ENCODE data around the gene SULT4A1. TPM values are rescaled to one million over a fixed set of nuclear protein-coding genes. Genes with fewer than 3 reads are reported as not detected.

Gene SULT4A1
- total and polyA plus RNA-seq, 10 of the 15 experiments (the other 5 are each of a cell fraction or from before 2014, with no cell fraction given): not detected

DNA sequence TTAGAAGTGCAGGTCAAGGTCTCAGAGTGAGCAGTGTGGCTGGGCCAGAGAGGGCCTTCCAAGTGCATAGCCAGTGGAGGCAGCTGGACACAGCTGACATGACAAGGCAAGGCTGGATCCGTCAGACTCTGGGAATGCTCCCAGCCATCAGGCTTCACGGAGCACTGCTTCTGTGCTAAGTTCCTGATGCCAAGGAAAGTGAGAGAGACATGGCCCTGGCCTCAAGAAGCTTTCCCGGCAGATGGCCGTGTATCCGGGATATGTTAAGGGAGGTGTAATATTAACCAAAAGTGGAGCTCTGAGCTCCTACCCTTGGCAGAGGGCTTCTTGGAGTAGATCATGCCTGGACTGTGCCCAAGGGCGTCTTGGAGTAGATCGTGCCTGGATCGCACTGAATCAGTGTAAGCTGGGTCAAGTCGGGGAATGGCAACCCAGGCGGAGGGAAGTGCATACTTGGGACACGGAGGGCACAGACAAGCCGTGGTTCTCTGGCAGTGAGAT, 42.8 kb downstream of the SULT4A1 start (continued):
- TF ChIP-seq, protein P1, sequence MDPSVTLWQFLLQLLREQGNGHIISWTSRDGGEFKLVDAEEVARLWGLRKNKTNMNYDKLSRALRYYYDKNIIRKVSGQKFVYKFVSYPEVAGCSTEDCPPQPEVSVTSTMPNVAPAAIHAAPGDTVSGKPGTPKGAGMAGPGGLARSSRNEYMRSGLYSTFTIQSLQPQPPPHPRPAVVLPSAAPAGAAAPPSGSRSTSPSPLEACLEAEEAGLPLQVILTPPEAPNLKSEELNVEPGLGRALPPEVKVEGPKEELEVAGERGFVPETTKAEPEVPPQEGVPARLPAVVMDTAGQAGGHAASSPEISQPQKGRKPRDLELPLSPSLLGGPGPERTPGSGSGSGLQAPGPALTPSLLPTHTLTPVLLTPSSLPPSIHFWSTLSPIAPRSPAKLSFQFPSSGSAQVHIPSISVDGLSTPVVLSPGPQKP (IDR thresholded peaks at IDR 0.05; ENCODE audit: low read depth, low read length): no peak
- TF ChIP-seq SIX5 (IDR thresholded peaks at IDR 0.05; ENCODE audit: low read depth, low read length, severe bottlenecking): no peak
- TF ChIP-seq, protein P2, sequence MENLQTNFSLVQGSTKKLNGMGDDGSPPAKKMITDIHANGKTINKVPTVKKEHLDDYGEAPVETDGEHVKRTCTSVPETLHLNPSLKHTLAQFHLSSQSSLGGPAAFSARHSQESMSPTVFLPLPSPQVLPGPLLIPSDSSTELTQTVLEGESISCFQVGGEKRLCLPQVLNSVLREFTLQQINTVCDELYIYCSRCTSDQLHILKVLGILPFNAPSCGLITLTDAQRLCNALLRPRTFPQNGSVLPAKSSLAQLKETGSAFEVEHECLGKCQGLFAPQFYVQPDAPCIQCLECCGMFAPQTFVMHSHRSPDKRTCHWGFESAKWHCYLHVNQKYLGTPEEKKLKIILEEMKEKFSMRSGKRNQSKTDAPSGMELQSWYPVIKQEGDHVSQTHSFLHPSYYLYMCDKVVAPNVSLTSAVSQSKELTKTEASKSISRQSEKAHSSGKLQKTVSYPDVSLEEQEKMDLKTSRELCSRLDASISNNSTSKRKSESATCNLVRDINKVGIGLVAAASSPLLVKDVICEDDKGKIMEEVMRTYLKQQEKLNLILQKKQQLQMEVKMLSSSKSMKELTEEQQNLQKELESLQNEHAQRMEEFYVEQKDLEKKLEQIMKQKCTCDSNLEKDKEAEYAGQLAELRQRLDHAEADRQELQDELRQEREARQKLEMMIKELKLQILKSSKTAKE (IDR thresholded peaks at IDR 0.05; ENCODE audit: low read depth, poor library complexity, severe bottlenecking): no peak
- TF ChIP-seq ZNF24 (IDR thresholded peaks at IDR 0.05): no peak
- TF ChIP-seq RCOR1 (conservative IDR thresholded peaks at IDR 0.05; ENCODE audit: low read depth, low read length): no peak
- TF ChIP-seq, protein P3, sequence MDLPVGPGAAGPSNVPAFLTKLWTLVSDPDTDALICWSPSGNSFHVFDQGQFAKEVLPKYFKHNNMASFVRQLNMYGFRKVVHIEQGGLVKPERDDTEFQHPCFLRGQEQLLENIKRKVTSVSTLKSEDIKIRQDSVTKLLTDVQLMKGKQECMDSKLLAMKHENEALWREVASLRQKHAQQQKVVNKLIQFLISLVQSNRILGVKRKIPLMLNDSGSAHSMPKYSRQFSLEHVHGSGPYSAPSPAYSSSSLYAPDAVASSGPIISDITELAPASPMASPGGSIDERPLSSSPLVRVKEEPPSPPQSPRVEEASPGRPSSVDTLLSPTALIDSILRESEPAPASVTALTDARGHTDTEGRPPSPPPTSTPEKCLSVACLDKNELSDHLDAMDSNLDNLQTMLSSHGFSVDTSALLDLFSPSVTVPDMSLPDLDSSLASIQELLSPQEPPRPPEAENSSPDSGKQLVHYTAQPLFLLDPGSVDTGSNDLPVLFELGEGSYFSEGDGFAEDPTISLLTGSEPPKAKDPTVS (IDR thresholded peaks at IDR 0.05; ENCODE audit: low read depth, low read length): no peak
- TF ChIP-seq BCL11A (IDR thresholded peaks at IDR 0.05; ENCODE audit: low read depth, low read length): no peak

DNA sequence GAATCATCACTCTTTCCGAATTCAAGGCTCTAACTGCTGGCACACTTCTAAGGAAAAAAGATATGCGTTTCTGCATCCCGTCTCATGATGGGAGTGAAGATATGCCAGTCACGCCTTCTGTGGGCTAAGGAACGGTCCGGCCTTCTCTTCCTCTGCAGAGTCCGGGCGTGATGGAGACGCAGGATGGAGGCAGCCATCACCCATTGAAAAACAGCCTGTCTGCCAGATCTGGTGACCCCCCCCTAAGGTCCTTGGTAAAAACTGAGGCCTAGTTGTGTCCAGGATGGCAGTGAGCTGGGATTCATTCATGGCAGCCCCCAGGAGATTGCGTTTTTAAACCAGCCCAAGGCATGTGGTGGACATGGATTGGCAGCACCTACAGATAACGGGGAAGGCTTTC, 43.3 kb downstream of the SULT4A1 start:
- RAD21 ChIA-PET (ENCODE audit: unreplicated experiment): no interaction called here
- intact Hi-C loops (cut with micrococcal nuclease; ENCODE audit: unreplicated experiment): no loop called here
- no peaks in the 10 kb centered on the region; a peak in 1 of 4 replicates for H3K27me3 ChIP-seq (replicated peaks in 1 of 2; ENCODE audit: control insufficient read depth in 2 of 2, insufficient read depth in 2 of 2, low read length in 1 of 2)
- H3K4me1 ChIP-seq (ENCODE audit: control insufficient read depth, insufficient read depth, low read length): no peaks in the 10 kb centered on the region
- H3K4me2 ChIP-seq (ENCODE audit: control insufficient read depth, insufficient read depth): no peak overlapping the region
- no peaks in the 10 kb centered on the region for H3K36me3 ChIP-seq (ENCODE audit: control insufficient read depth in 2 of 2, insufficient read depth in 2 of 2, low read length in 1 of 2)
- no peak for DNase-seq (ENCODE audit: low read depth, low spot score)
- no TSS peak for BruUV-seq (replicated peaks)
- no peak for ATAC-seq
- H3K79me2 ChIP-seq (ENCODE audit: control insufficient read depth, insufficient read depth, low read length): no peaks in the 10 kb centered on the region
- H3K9ac ChIP-seq (ENCODE audit: control insufficient read depth, insufficient read depth, low read length): no peak overlapping the region
- WGBS (ENCODE audit: insufficient coverage, insufficient replicate concordance, low lambda C conversion rate, missing lambda C conversion rate): 68% methylated on average over 11 of the region's 11 CpGs
- FAIRE-seq: no peak
- TF ChIP-seq MTA2 (IDR thresholded peaks at IDR 0.05; ENCODE audit: low read depth): no peak
- no peak for TF ChIP-seq RUNX3 (IDR thresholded peaks at IDR 0.05; ENCODE audit: low read length)
- no peak overlapping the region for H3K4me3 ChIP-seq
- CTCF ChIA-PET: interaction anchor here (0.6 to 1.1 kb wide), 2 partner anchors 64 to 79 kb away, joined by 3 read pairs; no protein-coding TSS in a partner anchor
- SMC1A ChIA-PET (ENCODE audit: uncharacterized antibody, unreplicated experiment): no interaction called here
- H2AFZ ChIP-seq (ENCODE audit: control insufficient read depth, low read depth, low read length): no peak overlapping the region
- H3K27ac ChIP-seq (ENCODE audit: control insufficient read depth, insufficient read depth): no peak overlapping the region
- in situ Hi-C loops (cut with MboI): no loop called here
- no peaks in the 10 kb centered on the region for H4K20me1 ChIP-seq (ENCODE audit: control insufficient read depth, insufficient read depth)
- POLR2A ChIA-PET: no interaction called here
- H3K9me3 ChIP-seq (replicated peaks; ENCODE audit: control insufficient read depth, insufficient read depth, low read length): no peaks in the 10 kb centered on the region

All from GM12878 (cell line).